K562 (cell line): ENCODE measurements around the gene MS4A2. TPM values are rescaled to one million over a fixed set of nuclear protein-coding genes. Genes with fewer than 3 reads are reported as not detected.
"Not testable (repeated sequence)": the region's sequence is repeated elsewhere in the genome, so short reads cannot be mapped to it uniquely, and the experiment has no call there.

Experiments used
- ATAC-seq: fragments of 200-7000 bp; cut with Tn5 transposase; 3 replicates; pipeline ENCODE4 v1.9.1; 2020; ENCODE audit warnings: moderate library complexity
- BruUV-seq: library from RNA; stranded (reverse); fragments of 400-500 nt; replicated peaks from 2 replicates; lab custom pipeline; 2021; lab: Mats Ljungman, UMichigan
- CTCF ChIA-PET: fragments of 300-600 bp; formaldehyde crosslinking; extraction: SDS; loops from one replicate; lab custom pipeline; 2021; ENCODE audit warnings: low intra/inter-chr PET ratio; lab: Yijun Ruan, JAX
- POLR2A ChIA-PET: fragments of 300-600, 350-650 bp; sonication (Branson Sonifier 250); formaldehyde crosslinking; extraction: SDS; loops from one replicate; lab custom pipeline; 2021; ENCODE audit warnings: antibody characterized with exemption, inconsistent platforms; lab: Yijun Ruan, JAX
- DNase-seq, 4 experiments: peaks; one replicate each; pipeline versions ENCODE4 v3.0.0 to v3.0.0-alpha.2; 2011 to 2018; ENCODE audit warnings: low spot score in 3 of 4, mixed read lengths in 3 of 4; ENCODE audit errors: extremely low read depth in 1 of 4
- FAIRE-seq: peaks from 2 replicates; lab custom pipeline; 2011; peaks lifted over from hg19 to GRCh38; lab: Jason Lieb, UNC
- H2AFZ ChIP-seq: 2 replicates; pipeline ENCODE4 v1.6.0; 2011; ENCODE audit warnings: low read depth, low read length, control low read depth, inconsistent platforms
- H3K27ac ChIP-seq: fragments of 200-600 bp; 3 replicates; pipeline ENCODE4 v1.8.0; 2011; ENCODE audit warnings: low read depth, mild to moderate bottlenecking, control low read depth, inconsistent platforms, low read length, moderate library complexity, mixed read lengths; ENCODE audit errors: extremely low read depth
- H3K27me3 ChIP-seq, 2 experiments: fragments of 300-600 bp in 1 of 2; 2 replicates in 1 of 2; 3 replicates in 1 of 2; pipeline versions ENCODE4 v1.6.0 to v1.8.0; 2011; ENCODE audit warnings: inconsistent platforms in 2 of 2, low read length in 2 of 2, mild to moderate bottlenecking in 1 of 2, mixed read lengths in 1 of 2, moderate library complexity in 1 of 2; ENCODE audit not compliant: control insufficient read depth in 2 of 2, insufficient read depth in 2 of 2
- H3K36me3 ChIP-seq: fragments of 300-600 bp; 3 replicates; pipeline ENCODE4 v1.8.0; 2011; ENCODE audit warnings: mild to moderate bottlenecking, low read length, inconsistent platforms; ENCODE audit not compliant: control insufficient read depth, insufficient read depth
- H3K4me1 ChIP-seq, 2 experiments: fragments of 200-600 bp in 1 of 2; replicated peaks in 1 of 2; 2 replicates in 1 of 2; 3 replicates in 1 of 2; pipeline versions ENCODE4 v1.5.1 to v1.8.0; 2011; ENCODE audit warnings: inconsistent platforms in 2 of 2, low read length in 2 of 2, mild to moderate bottlenecking in 1 of 2, mixed read lengths in 1 of 2, moderate library complexity in 1 of 2; ENCODE audit not compliant: control insufficient read depth in 2 of 2, insufficient read depth in 2 of 2
- H3K4me2 ChIP-seq: 2 replicates; pipeline ENCODE4 v1.6.1; 2011; ENCODE audit warnings: low read length, control low read depth, inconsistent platforms, mixed read lengths; ENCODE audit not compliant: insufficient read depth
- H3K4me3 ChIP-seq: fragments of 200-600 bp; sonication (generic), shearing (Covaris generic); 2 replicates; pipeline ENCODE4 v1.5.1; 2016; ENCODE audit warnings: control low read depth, inconsistent platforms
- H3K79me2 ChIP-seq: fragments of 200-600 bp; 3 replicates; pipeline ENCODE4 v1.8.0; 2011; ENCODE audit warnings: low read length, inconsistent platforms; ENCODE audit not compliant: control insufficient read depth, insufficient read depth
- H3K9ac ChIP-seq, 2 experiments: 2 replicates each; pipeline versions ENCODE4 v1.6.0 to v1.6.1; 2011; ENCODE audit warnings: low read depth in 2 of 2, low read length in 2 of 2, control low read depth in 1 of 2, inconsistent platforms in 1 of 2, mild to moderate bottlenecking in 1 of 2, mixed read lengths in 1 of 2; ENCODE audit not compliant: insufficient read depth in 1 of 2
- H3K9me1 ChIP-seq: one replicate; pipeline ENCODE4 v1.6.0; 2011; ENCODE audit warnings: inconsistent platforms, mild to moderate bottlenecking, low read length, moderate library complexity; ENCODE audit not compliant: control insufficient read depth, insufficient read depth
- H3K9me3 ChIP-seq: replicated peaks from 2 replicates; pipeline ENCODE4 v1.5.1; 2011; ENCODE audit warnings: low read depth, low read length, inconsistent platforms; ENCODE audit not compliant: control insufficient read depth, insufficient read depth
- H4K20me1 ChIP-seq: replicated peaks from 2 replicates; pipeline ENCODE4 v1.6.1; 2011; ENCODE audit warnings: low read length, inconsistent platforms, mixed read lengths; ENCODE audit not compliant: control insufficient read depth, insufficient read depth
- MYBL2 ChIP-seq, 2 experiments: fragments of 450-650 bp in 1 of 2; sonication (generic) in 1 of 2; formaldehyde crosslinking in 1 of 2; IDR thresholded peaks; 2 replicates each; pipeline versions ENCODE4 v1.6.1 to v1.8.1; 2017 to 2022; ENCODE audit warnings: borderline replicate concordance in 1 of 2, inconsistent platforms in 1 of 2, low read depth in 1 of 2, mild to moderate bottlenecking in 1 of 2, missing genetic modification reagents in 1 of 2, moderate library complexity in 1 of 2
- NFE2 ChIP-seq: IDR thresholded peaks from 2 replicates; pipeline ENCODE4 v1.6.1; 2014; ENCODE audit warnings: antibody characterized with exemption, low read depth
- PHB ChIP-seq: fragments of 250-450 bp; sonication (Bioruptor Pico); IDR thresholded peaks from 2 replicates; pipeline ENCODE4 v1.5.0; 2021
- SRSF3 ChIP-seq: fragments of 200-400 bp; formaldehyde crosslinking; IDR thresholded peaks from 2 replicates; pipeline ENCODE4 v1.6.1; 2016; ENCODE audit warnings: mild to moderate bottlenecking, low read length, moderate library complexity; ENCODE audit not compliant: insufficient read depth
- ZBED1 ChIP-seq: IDR thresholded peaks from 2 replicates; pipeline ENCODE4 v1.6.1; 2014
- ZMIZ1 ChIP-seq, 2 experiments: fragments of 150-350 bp in 1 of 2; IDR thresholded peaks; 2 replicates each; pipeline ENCODE4 v1.6.1; 2012 to 2016; ENCODE audit warnings: low read depth in 2 of 2, low read length in 2 of 2, mild to moderate bottlenecking in 1 of 2, moderate library complexity in 1 of 2
- ZNF175 ChIP-seq: fragments of 200-800 bp; sonication (Bioruptor generic); IDR thresholded peaks from 2 replicates; pipeline ENCODE4 v1.6.1; 2016; ENCODE audit warnings: low read depth, mild to moderate bottlenecking, missing genetic modification characterization, missing compliant biosample characterization
- ZNF561 ChIP-seq: fragments of 450-650 bp; formaldehyde crosslinking; conservative IDR thresholded peaks from 2 replicates; pipeline ENCODE4 v1.4.0; 2020; ENCODE audit warnings: mild to moderate bottlenecking, moderate library complexity
- WGBS: fragments of 100-300 bp; shearing (Covaris generic); methylation state at CpG from one replicate; pipeline ENCODE4 v1.1.6; 2016; ENCODE audit warnings: low coverage, mixed read lengths; ENCODE audit not compliant: insufficient coverage; ENCODE audit errors: missing lambda C conversion rate; 5-methylcytosine and 5-hydroxymethylcytosine counted together
- in situ Hi-C: fragments of 300-500 bp; cut with MboI; formaldehyde crosslinking; loops from 4 replicates; pipeline ENCODE4 v1.15.0; 2018; ENCODE audit warnings: inconsistent platforms, mixed read lengths
- intact Hi-C: fragments of 100-400 bp; cut with micrococcal nuclease; formaldehyde crosslinking; loops from 2 replicates; pipeline ENCODE4 v1.14.2; 2022
- polyA plus RNA-seq, 8 experiments: library from polyadenylated mRNA; depleted of rRNA in 4 of 8; stranded (reverse) in 5 of 8; unstranded in 3 of 8; fragments of >200 nt; fragmentation: Nextera tagmentation in 2 of 8; fragmentation: Illumina TruSeq in 1 of 8; extraction: Ambion mirVana in 2 of 8; extraction: Trizol in 1 of 8; gene quantifications; 2 replicates each; pipeline versions ENCODE4 v1.2.1 to v1.2.3, GENCODE V29; 2011 to 2014; ENCODE audit warnings: inconsistent platforms in 1 of 8, missing spikeins in 1 of 8
- total RNA-seq, 7 experiments: library from RNA; depleted of rRNA in 6 of 7; stranded (reverse); fragments of >200 nt in 6 of 7; fragmentation: Illumina TruSeq in 2 of 7; extraction: Trizol in 2 of 7; gene quantifications; 2 replicates each; pipeline versions ENCODE4 v1.2.1 to v1.2.3, GENCODE V29; 2011 to 2021; ENCODE audit warnings: low replicate concordance in 1 of 7

Gene MS4A2
- total and polyA plus RNA-seq, 9 of the 15 experiments (the other 6 are each of a cell fraction or from before 2014, with no cell fraction given), result 0.06 to 5.7 (median 0.86) TPM

- FAIRE-seq, result no peak
- in situ Hi-C loops, result no loop called here
- Histone ChIP-seq H3K4me3 (no peak overlapping the region), H3K9me1 (no peaks in the 10 kb centered on the region), H3K9ac (no peak overlapping the region), H3K27me3 (no peaks in the 10 kb centered on the region), H3K4me2 (no peak overlapping the region)
- POLR2A ChIA-PET, result no interaction called here
- BruUV-seq, result no TSS peak
- no peak for TF ChIP-seq ZNF175 (CRISPR knock-in tag)
- no peak for TF ChIP-seq MYBL2 (IDR thresholded peaks at IDR 0.05; ENCODE audit: low read depth)
- no peak for TF ChIP-seq MYBL2 (CRISPR knock-in tag; IDR thresholded peaks at IDR 0.05; ENCODE audit: borderline replicate concordance)
- no peak for TF ChIP-seq PHB (CRISPR knock-in tag)
- TF ChIP-seq SRSF3, result no peak
- TF ChIP-seq ZNF561, result no peak
- TF ChIP-seq ZBED1, result no peak
- TF ChIP-seq NFE2, result no peak
- TF ChIP-seq ZMIZ1 (IDR thresholded peaks at IDR 0.05; ENCODE audit: low read depth in 2 of 2, low read length in 2 of 2), result no peak
- TF ChIP-seq, all 486 proteins: peak for 0
- WGBS, result 85% methylated on average over 2 of the region's 2 CpGs
- peaks cover 3 to 23% of the 10 kb centered on the region in 2 experiments; a peak in 3 of 5 replicates for H3K4me1 ChIP-seq
- ATAC-seq, result no peak
- peaks cover 11% of the 10 kb centered on the region; the same call in 1 of the 2 replicates for H3K9me3 ChIP-seq
- CTCF ChIA-PET, result no interaction called here
- no peaks in the 10 kb centered on the region for H4K20me1 ChIP-seq
- no peak for DNase-seq
- no peaks in the 10 kb centered on the region for H3K79me2 ChIP-seq
- H3K36me3 ChIP-seq, result no peaks in the 10 kb centered on the region
- peak overlapping the region; percentile 81; the same call in 2 of the 3 replicates for H3K27ac ChIP-seq
- intact Hi-C loops, result no loop called here
- peak overlapping the region; percentile 10; the same call in 1 of the 2 replicates for H2AFZ ChIP-seq
These were observed 39.9 kb downstream of the MS4A2 start for GRCh38 chr11:60128376-60128775.

- DNase-seq, H4K20me1 ChIP-seq, H3K27me3 ChIP-seq, H3K79me2 ChIP-seq, H2AFZ ChIP-seq, H3K9me1 ChIP-seq, H3K4me2 ChIP-seq, BruUV-seq, CTCF ChIA-PET, H3K4me3 ChIP-seq, intact Hi-C loops, H3K9ac ChIP-seq, ATAC-seq, in situ Hi-C loops, H3K27ac ChIP-seq, FAIRE-seq, POLR2A ChIA-PET, H3K36me3 ChIP-seq: not testable (repeated sequence)
- WGBS, result 87% methylated on average over 4 of the region's 4 CpGs
- H3K9me3 ChIP-seq, result peaks cover 14% of the 10 kb centered on the region; the same call in 1 of the 2 replicates
- peaks cover 3 to 23% of the 10 kb centered on the region in 2 experiments; a peak in 3 of 5 replicates for H3K4me1 ChIP-seq
These were observed 40.4 kb downstream of the MS4A2 start for GRCh38 chr11:60128866-60129265.
